ENCODE results near the gene PMM2.
"Not testable (repeated sequence)": the region's sequence is repeated elsewhere in the genome, so short reads cannot be mapped to it uniquely, and the experiment has no call there.

- not testable (repeated sequence) for TF ChIP-seq EZH2 (IDR thresholded peaks at IDR 0.05; ENCODE audit: low read depth, unreplicated experiment); STAT1 (IDR thresholded peaks at IDR 0.05; ENCODE audit: unreplicated experiment); POLR2AphosphoS5 (IDR thresholded peaks at IDR 0.05; ENCODE audit: low read depth)
- TF ChIP-seq, protein P1, sequence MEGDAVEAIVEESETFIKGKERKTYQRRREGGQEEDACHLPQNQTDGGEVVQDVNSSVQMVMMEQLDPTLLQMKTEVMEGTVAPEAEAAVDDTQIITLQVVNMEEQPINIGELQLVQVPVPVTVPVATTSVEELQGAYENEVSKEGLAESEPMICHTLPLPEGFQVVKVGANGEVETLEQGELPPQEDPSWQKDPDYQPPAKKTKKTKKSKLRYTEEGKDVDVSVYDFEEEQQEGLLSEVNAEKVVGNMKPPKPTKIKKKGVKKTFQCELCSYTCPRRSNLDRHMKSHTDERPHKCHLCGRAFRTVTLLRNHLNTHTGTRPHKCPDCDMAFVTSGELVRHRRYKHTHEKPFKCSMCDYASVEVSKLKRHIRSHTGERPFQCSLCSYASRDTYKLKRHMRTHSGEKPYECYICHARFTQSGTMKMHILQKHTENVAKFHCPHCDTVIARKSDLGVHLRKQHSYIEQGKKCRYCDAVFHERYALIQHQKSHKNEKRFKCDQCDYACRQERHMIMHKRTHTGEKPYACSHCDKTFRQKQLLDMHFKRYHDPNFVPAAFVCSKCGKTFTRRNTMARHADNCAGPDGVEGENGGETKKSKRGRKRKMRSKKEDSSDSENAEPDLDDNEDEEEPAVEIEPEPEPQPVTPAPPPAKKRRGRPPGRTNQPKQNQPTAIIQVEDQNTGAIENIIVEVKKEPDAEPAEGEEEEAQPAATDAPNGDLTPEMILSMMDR (conservative IDR thresholded peaks at IDR 0.05; ENCODE audit: low read depth in 2 of 2), result not testable (repeated sequence)
- TF ChIP-seq, protein P2, sequence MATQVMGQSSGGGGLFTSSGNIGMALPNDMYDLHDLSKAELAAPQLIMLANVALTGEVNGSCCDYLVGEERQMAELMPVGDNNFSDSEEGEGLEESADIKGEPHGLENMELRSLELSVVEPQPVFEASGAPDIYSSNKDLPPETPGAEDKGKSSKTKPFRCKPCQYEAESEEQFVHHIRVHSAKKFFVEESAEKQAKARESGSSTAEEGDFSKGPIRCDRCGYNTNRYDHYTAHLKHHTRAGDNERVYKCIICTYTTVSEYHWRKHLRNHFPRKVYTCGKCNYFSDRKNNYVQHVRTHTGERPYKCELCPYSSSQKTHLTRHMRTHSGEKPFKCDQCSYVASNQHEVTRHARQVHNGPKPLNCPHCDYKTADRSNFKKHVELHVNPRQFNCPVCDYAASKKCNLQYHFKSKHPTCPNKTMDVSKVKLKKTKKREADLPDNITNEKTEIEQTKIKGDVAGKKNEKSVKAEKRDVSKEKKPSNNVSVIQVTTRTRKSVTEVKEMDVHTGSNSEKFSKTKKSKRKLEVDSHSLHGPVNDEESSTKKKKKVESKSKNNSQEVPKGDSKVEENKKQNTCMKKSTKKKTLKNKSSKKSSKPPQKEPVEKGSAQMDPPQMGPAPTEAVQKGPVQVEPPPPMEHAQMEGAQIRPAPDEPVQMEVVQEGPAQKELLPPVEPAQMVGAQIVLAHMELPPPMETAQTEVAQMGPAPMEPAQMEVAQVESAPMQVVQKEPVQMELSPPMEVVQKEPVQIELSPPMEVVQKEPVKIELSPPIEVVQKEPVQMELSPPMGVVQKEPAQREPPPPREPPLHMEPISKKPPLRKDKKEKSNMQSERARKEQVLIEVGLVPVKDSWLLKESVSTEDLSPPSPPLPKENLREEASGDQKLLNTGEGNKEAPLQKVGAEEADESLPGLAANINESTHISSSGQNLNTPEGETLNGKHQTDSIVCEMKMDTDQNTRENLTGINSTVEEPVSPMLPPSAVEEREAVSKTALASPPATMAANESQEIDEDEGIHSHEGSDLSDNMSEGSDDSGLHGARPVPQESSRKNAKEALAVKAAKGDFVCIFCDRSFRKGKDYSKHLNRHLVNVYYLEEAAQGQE (IDR thresholded peaks at IDR 0.05; ENCODE audit: unreplicated experiment), result not testable (repeated sequence)
Observed at GRCh38 chr16:8803733-8804132, 6.1 kb downstream of the PMM2 start.
